Hematopoietic multipotent progenitor cell treated with erythropoietin and hydrocortisone succinate and interleukin-3 and kit ligand, for 8 days (in vitro differentiated cells): ENCODE data around the gene MYL10.

Source experiments
- DNase-seq: peaks from one replicate; pipeline ENCODE4 v3.0.0-alpha.2; 2015

Gene MYL10

DNA sequence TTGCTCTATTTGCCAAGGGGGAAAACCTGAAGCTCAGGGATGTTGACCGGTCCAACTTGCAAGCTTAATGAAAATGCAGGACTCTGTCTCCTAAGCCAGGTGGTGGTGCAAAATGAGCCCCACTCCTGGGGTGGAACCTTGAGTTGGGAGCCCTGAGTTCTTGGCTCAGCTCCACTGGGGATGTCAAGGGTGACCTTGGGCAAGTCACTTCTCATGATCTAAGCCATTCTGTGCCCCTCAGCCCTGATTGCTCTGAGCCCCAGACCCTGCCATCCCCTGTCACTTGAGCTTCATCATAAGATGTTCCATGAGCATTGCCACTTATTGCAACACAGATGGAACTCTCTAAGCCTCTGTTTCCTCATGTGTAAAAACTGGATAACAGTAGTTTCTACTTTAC, 33.9 kb downstream of the MYL10 start:
- no peak for DNase-seq

DNA sequence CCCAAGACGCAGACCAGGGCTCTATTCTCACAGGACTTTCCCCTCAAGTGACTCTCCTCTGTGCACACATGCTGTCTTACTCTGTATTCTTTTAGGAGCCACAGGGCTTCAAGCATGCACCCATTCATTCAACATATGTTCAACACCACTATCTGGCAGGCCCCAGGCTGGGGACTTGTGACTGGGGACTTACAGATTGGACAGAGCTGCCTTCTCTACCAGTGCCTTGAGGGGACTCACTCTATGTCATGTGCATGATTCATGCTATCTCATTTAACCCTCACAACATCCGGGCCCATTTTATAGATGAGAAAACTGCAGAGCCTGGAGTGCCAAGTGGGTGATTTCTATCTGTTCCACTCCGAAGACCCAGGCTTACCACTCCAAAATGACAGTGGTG, 34.3 kb downstream of the MYL10 start:
- DNase-seq: no peak

DNA sequence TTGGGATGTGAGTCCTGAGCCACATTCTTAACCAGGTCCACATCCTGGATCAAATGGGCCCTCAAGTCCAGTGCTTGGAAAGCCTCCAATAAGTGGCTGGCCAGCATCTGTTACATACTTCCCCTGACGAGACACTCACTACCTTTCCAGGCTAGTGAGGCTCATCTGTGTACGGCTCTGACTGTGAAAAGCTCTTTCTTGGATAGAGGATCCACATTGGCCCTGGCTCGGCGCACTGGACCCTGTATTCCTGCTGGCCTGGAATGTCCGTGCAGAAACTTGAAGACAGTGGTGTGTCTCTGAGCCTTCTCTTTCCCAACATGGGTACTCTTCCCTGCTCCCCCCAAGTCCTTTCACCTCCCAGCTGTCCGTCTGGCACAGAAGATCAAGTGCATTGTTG, 35.5 kb downstream of the MYL10 start:
- DNase-seq: no peak

DNA sequence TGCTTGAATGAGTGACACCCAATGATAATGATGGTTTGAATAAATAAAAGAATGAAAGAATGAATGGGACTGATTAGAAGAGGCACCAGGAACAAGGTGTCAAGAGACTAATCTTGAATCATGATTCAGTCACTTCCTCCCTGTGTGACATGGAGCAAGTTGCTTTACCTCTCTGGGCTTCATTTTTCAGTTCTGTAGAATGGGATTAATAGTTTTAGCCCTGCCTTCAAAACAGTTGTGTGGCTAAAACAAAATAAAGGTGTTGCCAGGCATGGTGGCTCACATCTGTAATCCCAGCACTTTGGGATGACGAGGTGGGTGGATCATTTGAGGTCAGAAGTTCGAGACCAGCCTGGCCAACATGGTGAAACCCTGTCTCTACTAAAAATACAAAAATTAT, 37.6 kb downstream of the MYL10 start:
- DNase-seq: no peak

DNA sequence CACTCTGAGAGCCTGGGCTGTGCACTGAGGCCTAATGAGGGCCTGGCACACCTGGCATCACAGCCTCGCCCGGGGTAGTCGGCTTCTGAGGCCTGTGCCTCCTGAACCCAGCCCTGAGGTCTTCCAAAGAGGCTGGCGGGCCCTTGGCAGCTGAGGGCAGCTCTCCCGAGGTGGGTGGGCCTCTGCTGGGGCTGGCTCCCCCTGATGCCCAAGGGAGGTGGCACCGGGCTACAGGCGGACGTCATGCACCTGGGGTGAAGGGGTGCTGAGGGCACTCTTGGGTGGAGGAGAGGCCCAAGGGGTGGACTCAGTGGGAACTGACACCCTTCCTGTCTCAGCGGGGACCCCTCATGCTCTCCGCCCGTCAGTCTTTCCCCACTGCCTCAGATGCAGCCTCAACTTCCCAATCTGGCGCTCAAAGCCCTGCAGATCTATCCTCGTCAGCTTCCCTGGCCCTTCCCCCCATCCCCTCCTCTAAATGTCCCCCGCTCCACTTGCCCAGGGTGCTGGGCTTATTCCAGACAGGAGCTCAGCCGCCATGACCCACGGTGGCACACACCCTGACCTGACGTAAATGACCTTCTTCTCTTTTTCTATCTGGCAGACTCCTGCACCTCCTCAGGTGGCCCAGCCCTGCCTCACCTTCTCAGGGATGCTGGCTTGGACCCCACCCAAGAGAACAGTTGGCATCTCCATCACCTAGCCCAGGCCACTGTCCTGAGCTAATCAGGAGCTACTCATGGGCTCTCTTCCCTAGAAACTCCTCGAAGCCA, 38.2 kb downstream of the MYL10 start:
- no peak for DNase-seq

DNA sequence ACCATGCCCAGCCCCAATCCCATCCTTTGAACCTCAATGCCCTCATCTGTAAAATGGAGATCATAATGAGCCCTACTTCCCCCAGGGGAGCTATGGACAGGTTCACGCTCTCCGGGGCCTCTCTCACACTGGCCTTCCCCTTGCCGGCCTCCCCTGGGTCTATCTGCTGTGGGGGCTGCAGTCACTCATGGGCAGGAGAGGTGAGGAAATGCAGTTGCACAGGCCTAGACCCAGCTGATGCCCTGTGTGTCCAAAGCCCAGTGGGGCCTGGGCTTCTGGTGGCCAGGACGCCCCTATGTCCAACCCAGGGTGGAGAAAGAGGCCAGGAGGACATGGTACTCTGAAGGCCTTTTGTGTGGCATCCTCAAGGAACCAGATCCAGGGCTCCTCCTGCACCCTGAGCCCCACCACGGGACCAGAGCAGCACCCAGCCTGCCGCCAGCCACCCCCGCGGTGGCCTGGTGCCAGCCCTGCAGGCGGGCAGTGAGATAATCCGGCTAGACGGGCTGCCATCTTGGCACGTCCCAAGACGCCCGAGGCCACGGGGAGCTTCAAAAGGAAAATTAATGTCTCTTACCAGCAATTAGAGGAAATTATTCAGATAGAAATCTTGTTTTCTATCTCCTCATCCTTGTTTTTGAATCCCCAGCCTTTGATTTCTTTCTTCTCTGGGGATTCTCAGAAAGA, 39.0 kb downstream of the MYL10 start:
- DNase-seq: no peak

DNA sequence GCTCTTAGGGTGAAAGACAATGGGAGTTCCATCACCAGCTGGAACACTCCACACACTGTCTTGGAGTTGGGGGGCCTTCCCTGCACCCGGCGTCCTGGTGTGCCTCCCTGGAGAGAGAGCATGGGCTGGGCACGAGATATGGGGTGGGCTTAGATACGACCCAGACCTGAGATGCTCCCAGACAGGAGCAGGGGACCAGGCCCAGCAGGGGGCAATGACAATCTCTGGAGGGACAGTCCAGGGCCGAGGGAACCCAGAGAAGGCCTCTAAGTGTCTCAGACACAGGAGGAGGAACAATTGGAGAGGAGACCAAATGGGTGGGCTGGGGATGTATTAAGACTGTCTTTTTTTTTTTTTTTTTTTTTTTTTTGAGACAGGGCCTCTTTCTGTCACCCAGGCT, 40.0 kb downstream of the MYL10 start:
- DNase-seq: no peak

DNA sequence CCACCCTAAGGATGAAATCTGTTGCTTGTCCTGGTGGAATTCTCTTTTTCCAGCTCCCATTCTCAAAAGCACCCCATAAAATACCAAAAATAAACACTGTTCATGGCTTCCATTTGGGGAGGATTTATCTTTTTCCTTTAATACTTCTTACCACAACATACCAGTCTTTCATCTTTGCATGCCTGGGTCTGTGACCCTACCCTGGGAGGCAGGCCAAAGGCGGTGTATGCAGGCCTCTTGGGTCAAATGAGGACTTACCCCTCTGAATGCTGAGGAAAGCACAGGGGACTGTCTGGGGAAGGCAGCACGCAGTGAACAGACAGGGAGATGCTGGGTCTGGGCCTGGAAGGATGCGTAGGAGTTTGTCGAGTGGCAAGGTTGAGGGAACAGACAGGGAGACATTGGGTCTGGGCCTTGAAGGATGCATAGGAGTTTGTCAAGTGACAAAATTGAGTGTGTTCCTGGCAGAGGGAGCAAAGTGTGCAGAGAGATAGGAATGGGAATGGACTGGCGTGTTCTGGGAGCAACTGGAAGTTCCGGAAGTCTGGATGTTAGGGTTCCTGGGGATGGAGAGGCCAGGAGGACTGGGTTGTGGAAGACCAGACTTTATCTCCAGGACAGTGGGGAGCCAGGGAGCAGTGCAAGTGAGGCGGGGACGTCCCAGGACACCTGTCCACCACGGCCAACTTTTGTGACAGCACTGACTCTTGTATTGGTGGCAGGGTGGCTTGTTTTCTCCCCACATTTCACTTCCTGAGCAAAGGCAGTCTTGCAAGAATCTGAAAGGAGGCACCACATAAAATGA, 40.8 kb downstream of the MYL10 start:
- no peak for DNase-seq

DNA sequence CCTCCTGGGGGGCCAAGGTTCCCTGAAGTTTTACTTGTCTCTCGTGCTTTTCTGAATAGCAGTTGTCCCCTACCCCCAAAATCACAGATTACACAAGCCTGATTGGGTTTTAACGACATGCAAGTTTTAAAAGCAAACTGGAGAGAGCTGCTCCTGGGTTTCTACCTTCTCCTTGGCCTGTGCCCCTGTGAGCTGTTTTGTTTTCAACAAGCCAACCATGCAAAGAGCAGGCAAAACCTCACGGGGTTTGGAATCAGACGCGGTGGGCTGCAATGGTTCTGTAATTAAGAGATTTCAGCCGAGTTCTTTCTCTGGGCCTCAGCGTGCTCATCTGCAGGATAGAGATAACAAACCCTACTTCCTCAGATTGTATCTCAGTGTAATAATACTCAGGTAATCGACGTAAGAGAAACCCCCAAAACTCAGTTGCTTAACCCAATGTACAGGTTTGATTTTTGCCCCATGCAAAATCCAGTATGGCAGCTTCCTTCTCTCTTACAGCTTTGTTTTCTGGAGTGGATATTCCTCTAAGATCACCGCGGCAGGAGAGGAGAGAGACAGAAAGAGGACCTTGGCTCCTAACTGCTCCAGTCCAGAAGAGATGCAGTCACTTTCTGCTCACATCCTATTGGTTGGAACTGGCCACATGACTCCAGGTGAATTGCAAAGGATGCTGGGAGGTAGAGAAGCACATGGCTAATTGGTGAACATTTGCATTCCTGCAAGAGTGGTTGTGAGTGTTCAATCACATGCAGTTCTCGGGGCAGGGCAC, 42.0 kb downstream of the MYL10 start:
- no peak for DNase-seq

DNA sequence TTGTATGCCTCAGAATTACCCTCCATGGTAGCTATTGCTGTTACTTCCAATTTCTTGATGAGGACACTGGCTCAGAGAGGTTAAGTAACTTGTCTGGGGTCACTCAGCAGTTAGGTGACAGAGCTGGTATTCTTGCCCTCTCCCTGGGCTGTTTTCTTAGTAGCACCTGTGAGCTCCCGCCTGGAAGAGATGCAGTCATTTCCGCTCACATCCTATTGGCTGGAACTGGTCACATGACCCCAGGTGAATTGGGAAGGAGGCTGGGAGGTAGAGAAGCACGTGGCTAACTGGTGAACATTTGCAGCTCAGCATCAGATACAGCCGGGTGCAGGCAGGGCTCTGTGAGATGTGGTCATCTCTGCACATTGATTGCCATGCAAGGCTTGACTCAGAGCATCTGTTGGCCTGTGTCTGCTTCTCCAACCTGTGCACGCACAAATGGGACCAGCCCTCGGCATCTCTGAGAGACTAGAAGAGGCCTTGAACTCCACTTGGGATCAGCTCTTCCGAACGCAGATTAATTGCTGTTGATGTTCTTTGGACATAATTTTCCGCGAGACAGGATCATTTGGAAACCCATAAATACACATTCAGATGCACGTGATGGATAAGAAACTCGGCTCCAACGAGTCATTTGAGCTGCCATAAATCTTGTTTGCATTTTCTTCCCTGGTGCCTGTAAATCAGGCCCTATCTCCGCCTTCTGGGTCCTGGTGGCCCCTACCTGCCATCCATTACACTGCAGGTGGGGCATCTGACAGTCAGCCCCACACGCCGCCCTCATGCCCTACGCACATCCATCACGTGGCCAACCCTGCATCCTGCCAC, 42.8 kb downstream of the MYL10 start:
- no peak for DNase-seq

DNA sequence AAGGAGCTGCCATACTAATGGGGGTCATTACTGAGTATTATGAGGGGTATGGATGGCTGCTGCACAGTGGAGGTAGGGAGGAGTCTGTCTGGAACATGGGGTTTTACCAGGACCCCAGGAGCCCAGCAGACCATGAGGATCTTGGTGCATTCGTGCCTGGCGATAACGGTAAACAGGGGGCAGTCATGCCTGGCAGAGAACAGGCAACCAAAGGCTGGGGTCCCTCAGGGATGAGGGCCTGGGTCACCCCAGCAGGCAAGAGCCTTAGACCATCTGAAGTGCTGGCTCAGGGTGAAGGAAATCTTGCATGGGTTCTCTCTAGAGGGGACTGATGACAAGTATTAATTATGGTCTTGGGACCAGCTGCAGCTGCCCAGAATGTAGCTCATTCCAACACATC, 46.1 kb downstream of the MYL10 start:
- DNase-seq: no peak

DNA sequence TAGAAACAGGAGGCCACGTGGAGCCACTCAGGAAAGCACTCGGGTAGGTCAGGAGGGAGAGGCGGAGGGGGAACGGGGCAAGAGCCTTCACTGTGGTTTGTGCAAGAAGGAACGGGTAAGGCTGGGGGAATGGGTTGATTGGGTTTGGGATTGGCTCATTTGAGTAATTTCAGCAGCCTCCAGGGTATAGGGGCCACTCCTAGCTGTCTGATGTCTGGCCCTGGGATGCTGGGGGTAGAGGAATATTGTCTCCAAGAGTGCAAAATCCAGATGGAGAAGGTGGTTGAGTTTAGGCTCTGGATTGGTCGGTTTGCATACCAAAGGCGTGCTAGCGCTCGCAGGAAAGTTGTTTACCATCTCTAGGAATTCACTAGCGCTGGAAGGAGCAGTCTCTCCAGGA, 47.2 kb downstream of the MYL10 start:
- DNase-seq: no peak

DNA sequence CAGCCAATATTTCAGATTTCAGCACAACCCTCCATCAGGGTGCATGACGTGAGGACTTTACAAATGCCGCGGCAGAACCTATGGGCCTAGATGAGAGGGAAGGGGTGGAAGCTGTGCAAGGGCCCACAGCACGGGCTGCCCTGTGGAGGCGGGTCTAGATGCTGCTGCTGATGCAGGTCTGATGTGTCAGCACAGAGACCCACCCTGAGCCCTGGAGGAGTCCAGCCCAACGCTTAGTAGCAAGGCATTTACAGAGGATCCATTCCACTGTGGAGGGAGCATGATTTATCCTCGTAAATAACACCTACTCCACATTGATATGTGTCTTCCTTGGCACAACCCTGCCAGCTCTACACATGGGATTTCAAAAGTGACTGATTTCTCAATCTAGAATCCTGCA, 48.5 kb downstream of the MYL10 start:
- DNase-seq: no peak

DNA sequence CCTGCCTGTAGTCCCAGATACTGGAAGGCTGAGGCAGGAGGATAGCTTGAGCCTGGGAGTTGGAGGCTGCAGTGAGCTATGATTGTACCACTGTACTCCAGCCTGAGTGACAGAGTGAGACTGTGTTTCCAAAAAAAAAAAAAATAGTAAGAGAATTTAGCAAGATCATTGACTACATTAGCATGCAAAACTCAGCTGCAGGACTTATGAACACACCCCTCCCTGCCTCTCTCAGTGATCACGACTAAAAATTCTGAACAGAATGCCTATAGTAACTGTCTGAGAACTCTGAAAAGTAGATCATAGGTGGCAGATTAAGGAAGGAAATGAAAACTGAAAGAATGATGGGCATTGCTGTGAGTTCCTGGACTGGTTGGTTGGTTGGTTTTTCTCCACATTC, 50.5 kb downstream of the MYL10 start:
- DNase-seq: no peak

DNA sequence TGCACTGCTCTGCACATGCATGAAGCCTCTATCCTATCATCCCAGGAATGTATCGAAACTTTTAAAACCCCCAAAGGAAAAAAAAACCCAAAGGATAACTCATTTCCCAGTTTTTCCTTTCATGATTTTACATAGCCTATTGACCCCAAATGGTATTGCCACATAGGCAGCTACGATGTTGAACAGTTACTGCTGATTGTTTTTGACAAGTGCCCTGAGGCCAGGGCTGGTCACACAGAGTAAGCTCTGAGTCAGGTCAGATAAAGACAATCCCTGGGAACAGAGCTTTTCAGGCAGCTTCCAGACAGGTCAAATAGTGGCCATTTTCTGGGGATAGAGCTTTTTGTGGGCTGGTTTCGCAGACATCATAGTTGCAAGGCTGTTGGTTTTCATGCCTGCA, 52.1 kb downstream of the MYL10 start:
- DNase-seq: no peak

DNA sequence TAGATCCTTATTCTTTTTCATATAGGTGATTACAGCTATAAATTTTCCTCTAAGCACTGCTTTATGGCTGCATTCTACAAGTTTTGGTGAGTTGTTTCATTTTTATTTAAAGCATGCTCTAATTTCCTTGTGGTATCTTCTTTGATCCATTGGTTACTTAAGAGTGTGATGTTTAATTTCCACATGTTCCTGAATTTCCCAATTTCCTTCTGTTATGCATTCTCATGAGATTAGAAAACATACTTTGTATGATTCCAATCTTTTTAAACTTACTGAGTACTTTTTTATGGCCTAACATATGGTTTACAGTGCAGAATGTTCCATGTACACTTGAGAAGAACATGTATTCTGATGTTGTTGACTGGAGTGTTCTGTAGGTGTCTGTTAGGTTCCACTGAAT, 53.4 kb downstream of the MYL10 start:
- no peak for DNase-seq

DNA sequence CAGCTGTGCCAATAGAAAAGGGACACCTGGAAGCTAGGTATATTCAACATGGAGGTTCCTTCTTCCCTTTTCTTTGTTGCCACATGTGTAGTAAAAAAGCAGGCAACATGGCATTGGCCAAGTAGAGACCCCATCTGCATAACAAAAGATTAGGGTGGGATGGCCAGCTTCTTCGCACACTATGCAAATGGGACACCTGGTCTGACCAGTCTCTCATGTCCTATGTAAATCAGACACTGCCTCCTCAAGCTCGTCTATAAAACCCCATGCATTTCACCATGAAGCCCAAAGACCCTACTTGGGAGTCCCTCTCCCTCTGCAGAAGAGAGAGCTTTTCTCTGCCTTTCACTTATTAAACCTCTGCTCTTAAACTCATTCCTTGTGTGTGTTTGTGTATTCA, 53.9 kb downstream of the MYL10 start:
- DNase-seq: no peak

DNA sequence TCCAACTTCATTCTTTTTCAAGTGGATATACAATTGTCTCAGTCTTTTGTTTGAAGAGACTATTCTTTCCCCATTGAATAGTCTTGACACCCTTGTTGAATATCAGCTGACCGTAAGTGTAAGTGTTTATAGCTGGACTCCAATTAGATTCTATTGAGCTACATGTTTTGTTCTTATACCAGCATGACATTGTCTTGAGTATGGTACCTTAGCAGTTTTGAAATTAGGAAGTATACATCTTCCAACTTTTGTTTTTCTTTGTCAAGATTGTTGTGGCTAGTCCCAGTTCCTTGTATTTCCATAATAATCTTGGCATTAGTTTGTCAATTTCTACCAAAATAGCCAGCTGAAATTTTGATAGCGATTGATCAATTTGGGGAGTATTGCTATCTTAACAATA, 56.9 kb downstream of the MYL10 start:
- no peak for DNase-seq

DNA sequence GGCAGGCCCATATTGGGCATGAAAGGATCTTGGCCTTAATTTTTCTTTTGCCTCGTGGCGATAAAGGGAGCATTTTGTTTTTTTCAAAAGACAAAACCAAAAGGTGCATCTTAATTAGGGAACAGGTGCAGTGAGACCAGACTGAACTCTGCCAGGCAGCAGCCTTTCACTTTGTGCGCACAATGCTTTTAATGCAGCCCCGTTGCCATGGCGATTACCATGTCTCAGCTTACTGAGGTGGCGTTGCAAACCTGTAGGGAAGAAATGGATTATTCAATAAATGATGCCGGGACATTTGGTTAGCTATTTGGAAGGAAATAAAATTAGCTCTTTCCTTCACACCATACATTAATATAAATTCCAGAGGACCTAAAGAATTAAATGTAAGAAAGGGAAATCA, 61.9 kb downstream of the MYL10 start:
- no peak for DNase-seq

DNA sequence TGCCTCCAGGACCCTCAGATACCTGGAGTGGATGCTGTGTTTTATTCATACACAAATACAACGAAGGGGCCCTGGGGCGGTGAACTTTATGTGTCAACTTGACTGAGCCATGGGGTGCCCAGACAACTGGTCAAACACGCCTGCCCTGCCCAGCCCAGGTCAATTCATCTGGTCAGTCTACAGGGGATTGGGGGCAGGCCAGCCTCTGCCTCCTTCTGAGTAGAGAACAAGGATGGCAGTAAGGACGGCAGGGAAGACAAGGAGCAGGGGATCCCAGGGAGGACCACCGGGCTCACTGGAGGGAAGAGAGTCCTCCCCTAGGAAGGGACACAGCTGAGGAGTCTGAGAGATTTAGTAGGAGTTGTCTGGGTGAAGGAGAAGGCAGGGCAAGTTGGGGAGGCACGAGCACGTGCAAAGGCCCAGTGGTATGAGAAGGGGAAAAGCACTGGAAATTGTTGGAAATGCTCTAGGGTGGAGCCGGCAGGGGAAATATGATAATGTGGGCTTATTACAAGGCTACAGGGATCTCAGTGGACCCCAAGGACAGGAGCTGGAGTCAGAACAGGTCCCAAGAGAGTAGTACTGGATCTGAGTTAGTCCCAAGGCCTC, 63.4 kb downstream of the MYL10 start:
- DNase-seq: no peak

DNA sequence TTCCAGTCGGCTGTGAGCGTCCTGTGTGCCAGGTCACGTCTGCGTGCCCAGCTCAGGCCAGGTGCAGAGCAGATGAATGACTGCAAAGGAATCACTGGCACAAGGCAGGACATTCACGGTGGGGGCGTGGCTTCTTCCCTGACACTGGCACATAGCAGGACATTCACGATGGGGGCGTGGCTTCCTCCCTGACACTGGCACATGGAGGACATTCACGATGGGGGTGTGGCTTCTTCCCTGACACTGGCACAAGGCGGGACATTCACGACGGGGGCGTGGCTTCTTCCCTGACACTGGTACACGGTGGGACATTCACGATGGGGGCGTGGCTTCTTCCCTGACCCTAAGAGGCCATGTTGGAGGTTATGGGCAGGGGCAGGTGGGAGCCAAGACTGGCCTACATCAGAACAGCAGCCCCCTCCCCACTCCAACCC, 64.3 kb downstream of the MYL10 start:
- DNase-seq: peak; percentile 47
